Endothelial cell of umbilical vein (primary cell): ENCODE data around the gene RMND5A. TPM values are rescaled to one million over a fixed set of nuclear protein-coding genes. Genes with fewer than 3 reads are reported as not detected.
A peak's percentile ranks its signal among the peaks of the same experiment; 100 is the strongest.

Source experiments
- BruUV-seq: library from RNA; stranded (reverse); fragments of 400-500 nt; replicated peaks from 2 replicates; lab custom pipeline; 2021; lab: Mats Ljungman, UMichigan
- CTCF ChIA-PET: fragments of 300-600, 350-600 bp; sonication (Branson Sonifier 250); formaldehyde crosslinking; loops from one replicate; lab custom pipeline; 2021; ENCODE audit warnings: antibody characterized with exemption, inconsistent platforms; lab: Charles Lee
- POLR2A ChIA-PET: fragments of 300-600, 350-600 bp; sonication (Branson Sonifier 250); formaldehyde crosslinking; loops from one replicate; lab custom pipeline; 2021; ENCODE audit warnings: antibody characterized with exemption, inconsistent platforms; lab: Charles Lee
- DNase-seq: peaks from one replicate; pipeline ENCODE4 v3.0.0-alpha.2; 2011; ENCODE audit warnings: low read depth, low spot score
- FAIRE-seq: peaks from 2 replicates; lab custom pipeline; 2011; peaks lifted over from hg19 to GRCh38; lab: Jason Lieb, UNC
- H2AFZ ChIP-seq: 2 replicates; pipeline ENCODE4 v1.6.0; 2012; ENCODE audit warnings: low read depth, low read length, control low read depth, inconsistent platforms
- H3K27ac ChIP-seq: 2 replicates; pipeline ENCODE4 v1.5.1; 2011; ENCODE audit warnings: low read depth, mild to moderate bottlenecking, control low read depth, low read length, moderate library complexity; ENCODE audit not compliant: insufficient read depth
- H3K27me3 ChIP-seq, 2 experiments: 2 replicates each; pipeline versions ENCODE4 v1.6.0 to v1.6.1; 2011; ENCODE audit warnings: low read length in 2 of 2, mixed read lengths in 1 of 2; ENCODE audit not compliant: control insufficient read depth in 2 of 2, insufficient read depth in 2 of 2
- H3K36me3 ChIP-seq, 2 experiments: 2 replicates in 1 of 2; 3 replicates in 1 of 2; pipeline ENCODE4 v1.5.1; 2011; ENCODE audit warnings: low read length in 2 of 2, mild to moderate bottlenecking in 1 of 2, moderate library complexity in 1 of 2; ENCODE audit not compliant: control insufficient read depth in 2 of 2, insufficient read depth in 2 of 2; ENCODE audit errors: extremely low read depth in 1 of 2
- H3K4me1 ChIP-seq: 3 replicates; pipeline ENCODE4 v1.5.1; 2011; ENCODE audit warnings: mild to moderate bottlenecking, low read length; ENCODE audit not compliant: control insufficient read depth, insufficient read depth; ENCODE audit errors: extremely low read depth
- H3K4me2 ChIP-seq: 2 replicates; pipeline ENCODE4 v1.6.1; 2011; ENCODE audit warnings: low read length, control low read depth, mixed read lengths; ENCODE audit not compliant: insufficient read depth
- H3K4me3 ChIP-seq, 3 experiments: fragments of 200-600 bp in 1 of 3; sonication (generic), shearing (Covaris generic) in 1 of 3; replicated peaks in 1 of 3; 2 replicates each; pipeline ENCODE4 v1.5.1; 2011 to 2016; ENCODE audit warnings: control low read depth in 3 of 3, low read length in 3 of 3, mild to moderate bottlenecking in 2 of 3, inconsistent platforms in 1 of 3, low read depth in 1 of 3, moderate library complexity in 1 of 3; ENCODE audit not compliant: insufficient read depth in 1 of 3
- H3K79me2 ChIP-seq: 2 replicates; pipeline ENCODE4 v1.6.0; 2012; ENCODE audit warnings: low read length, inconsistent platforms; ENCODE audit not compliant: control insufficient read depth, insufficient read depth
- H3K9ac ChIP-seq: replicated peaks from 2 replicates; pipeline ENCODE3; 2011; ENCODE audit warnings: low read length, control low read depth; ENCODE audit not compliant: insufficient read depth; ENCODE audit errors: extremely low read depth
- H3K9me1 ChIP-seq: replicated peaks from 3 replicates; pipeline ENCODE4 v1.6.0; 2011; ENCODE audit warnings: mild to moderate bottlenecking, low read length; ENCODE audit not compliant: control insufficient read depth, insufficient read depth; ENCODE audit errors: extremely low read depth
- H3K9me3 ChIP-seq: replicated peaks from 2 replicates; pipeline ENCODE4 v1.5.1; 2012; ENCODE audit warnings: low read length, inconsistent platforms; ENCODE audit not compliant: control insufficient read depth, insufficient read depth
- H4K20me1 ChIP-seq: replicated peaks from 2 replicates; pipeline ENCODE3; 2011; ENCODE audit warnings: mild to moderate bottlenecking, low read length; ENCODE audit not compliant: control insufficient read depth, insufficient read depth; ENCODE audit errors: extremely low read depth
- CTCF ChIP-seq, 2 donors: IDR thresholded peaks; 1 replicate in 1 of 2; 2 replicates in 1 of 2; pipeline ENCODE4 v1.5.1; 2011; ENCODE audit warnings: low read length in 2 of 2, mild to moderate bottlenecking in 2 of 2, moderate library complexity in 2 of 2, control low read depth in 1 of 2, inconsistent platforms in 1 of 2, low read depth in 1 of 2; ENCODE audit not compliant: insufficient read depth in 1 of 2; ENCODE audit errors: extremely low read depth in 1 of 2
- EZH2 ChIP-seq: IDR thresholded peaks from 2 replicates; pipeline ENCODE4 v1.6.1; 2012; ENCODE audit warnings: borderline replicate concordance, low read depth, mild to moderate bottlenecking, moderate library complexity, low read length, inconsistent platforms; ENCODE audit not compliant: severe bottlenecking
- GATA2 ChIP-seq: IDR thresholded peaks from 2 replicates; pipeline ENCODE4 v1.7.0; 2011; ENCODE audit warnings: low read depth, mild to moderate bottlenecking, moderate library complexity, mixed read lengths, low read length; ENCODE audit not compliant: insufficient read length, insufficient read depth
- JUN ChIP-seq: IDR thresholded peaks from 2 replicates; pipeline ENCODE4 v1.6.1; 2011; ENCODE audit warnings: borderline replicate concordance, low read depth; ENCODE audit not compliant: insufficient read length, insufficient read depth
- MAX ChIP-seq: IDR thresholded peaks from 2 replicates; pipeline ENCODE4 v1.6.1; 2011; ENCODE audit not compliant: insufficient read depth, insufficient read length
- POLR2A ChIP-seq: IDR thresholded peaks from 2 replicates; pipeline ENCODE4 v1.6.1; 2012; ENCODE audit warnings: low read depth, mild to moderate bottlenecking, control low read depth, low read length
- POLR2AphosphoS5 ChIP-seq: IDR thresholded peaks from 2 replicates; pipeline ENCODE4 v1.6.1; 2012; ENCODE audit warnings: low read depth, mild to moderate bottlenecking, control low read depth, low read length, moderate library complexity; ENCODE audit not compliant: insufficient read depth
- dilution Hi-C: fragments of 300-500 bp; cut with MboI; formaldehyde crosslinking; loops from one replicate; pipeline ENCODE4 v1.15.0; 2019; ENCODE audit warnings: low sequenced_read_pairs; ENCODE audit not compliant: extremely low pct_ligation_motif_present
- intact Hi-C: fragments of 100-400 bp; cut with micrococcal nuclease; formaldehyde crosslinking; loops from one replicate; pipeline ENCODE4 v1.10.0; 2022
- polyA plus RNA-seq, 4 experiments: library from polyadenylated mRNA; depleted of rRNA in 3 of 4; stranded (reverse) in 3 of 4; unstranded in 1 of 4; fragments of >200 nt; gene quantifications; 2 replicates each; pipeline versions ENCODE4 v1.2.1 to v1.2.3, GENCODE V29; 2011 to 2012; ENCODE audit warnings: missing spikeins in 1 of 4
- total RNA-seq: library from RNA; stranded (reverse); gene quantifications from 2 replicates; pipeline ENCODE4 v1.2.3, GENCODE V29; 2021

Gene RMND5A
- total and polyA plus RNA-seq, 2 donors (not counting 3 experiments of a cell fraction or from before 2014, with no cell fraction given), result 10.8 to 21.5 TPM

GRCh38 chr2:86808315-86809161, 88.4 kb downstream of the RMND5A start:
- POLR2A ChIA-PET, result no interaction called here
- FAIRE-seq (peak; percentile 92), DNase-seq (peak; percentile 79)
- Histone ChIP-seq H3K36me3 (no peaks in the 10 kb centered on the region), H2AFZ (peak overlapping the region; percentile 53), H3K4me1 (no peaks in the 10 kb centered on the region), H3K4me3 (peak overlapping the region in 1 of 3 experiments; percentile 44), H3K27me3 (peaks cover 18 to 29% of the 10 kb centered on the region in 2 experiments), H3K4me2 (peak overlapping the region; percentile 54), H3K9me3 (no peaks in the 10 kb centered on the region), H3K9ac (no peak overlapping the region), H3K27ac (no peak overlapping the region), H4K20me1 (no peaks in the 10 kb centered on the region), H3K79me2 (no peaks in the 10 kb centered on the region), H3K9me1 (no peaks in the 10 kb centered on the region)
- TF ChIP-seq MAX, result no peak
- TF ChIP-seq EZH2, result peak; percentile 39
- TF ChIP-seq CTCF (IDR thresholded peaks at IDR 0.05; ENCODE audit: extremely low read depth in 1 of 2, insufficient read depth in 1 of 2, low read depth in 1 of 2, low read length in 2 of 2), result peak; percentile 89 to 92
- no peak for TF ChIP-seq POLR2A
- TF ChIP-seq GATA2, result peak; percentile 46
- no peak for TF ChIP-seq POLR2AphosphoS5
- no peak for TF ChIP-seq JUN
- intact Hi-C loops (no loop called here), dilution Hi-C loops (no loop called here)
- CTCF ChIA-PET, result interaction anchor here (0.6 to 1.0 kb wide), 2 partner anchors 14 to 1841 kb away, joined by 3 read pairs; no protein-coding TSS in a partner anchor
- BruUV-seq, result no TSS peak
